HL-60 (cell line): ENCODE results near the gene EYA3.

Source experiments
- DNase-seq, 2 experiments: peaks; one replicate each; pipeline ENCODE4 v3.0.0-alpha.2; 2010 to 2020; ENCODE audit warnings: low read depth in 1 of 2, low spot score in 1 of 2
- H3K27ac ChIP-seq: fragments of 250-450 bp; sonication (Bioruptor Pico); replicated peaks from 2 replicates; pipeline ENCODE4 v1.5.1; 2020; ENCODE audit warnings: mild to moderate bottlenecking, moderate library complexity
- H3K27me3 ChIP-seq: fragments of 250-450 bp; sonication (Bioruptor Pico); 2 replicates; pipeline ENCODE4 v1.5.1; 2021; ENCODE audit warnings: mild to moderate bottlenecking, moderate library complexity; ENCODE audit not compliant: insufficient read depth, poor library complexity, severe bottlenecking
- H3K4me3 ChIP-seq: replicated peaks from 2 replicates; pipeline ENCODE4 v1.5.1; 2011; ENCODE audit warnings: mild to moderate bottlenecking, control low read depth, low read length; ENCODE audit not compliant: insufficient read depth
- CTCF ChIP-seq: IDR thresholded peaks from one replicate; pipeline ENCODE4 v1.5.1; 2011; ENCODE audit warnings: low read length, control low read depth, inconsistent platforms; ENCODE audit not compliant: insufficient read depth
- GABPA ChIP-seq: IDR thresholded peaks from 2 replicates; pipeline ENCODE4 v1.6.1; 2012; ENCODE audit warnings: low read depth
- POLR2AphosphoS5 ChIP-seq: IDR thresholded peaks from 2 replicates; pipeline ENCODE4 v1.6.1; 2012; ENCODE audit warnings: low read depth
- REST ChIP-seq: IDR thresholded peaks from 2 replicates; pipeline ENCODE4 v1.6.1; 2012; ENCODE audit warnings: low read depth; ENCODE audit not compliant: insufficient replicate concordance
- SPI1 ChIP-seq: IDR thresholded peaks from 2 replicates; pipeline ENCODE4 v1.6.1; 2012; ENCODE audit warnings: low read depth, mild to moderate bottlenecking, borderline replicate concordance
- long read RNA-seq: library from polyadenylated mRNA; unstranded; transcript quantifications from one replicate; pipeline ENCODE4 v2.0.0, GENCODE V29; 2020

The EYA3 gene
- long read RNA-seq, full-length matches to known transcripts, result 7 of 31 reads
- long read RNA-seq, partial matches to known transcripts, result 13 of 31 reads
- long read RNA-seq, other reads (novel, unspliced or antisense), result 11 of 31 reads

GRCh38 chr1:28088168-28088961 lies at the start of gene EYA3:
EYA3 (minus strand) TSS chr1:28088610; CDS start chr1:28058026, 30,584 bp downstream.
- Histone ChIP-seq H3K27ac (peak within 1 kb of the TSS; percentile 80), H3K27me3 (no peaks in the 10 kb centered on the region), H3K4me3 (peak within 1 kb of the TSS; percentile 83)
- no peak for TF ChIP-seq CTCF
- no peak for TF ChIP-seq SPI1
- peak; percentile 96 for TF ChIP-seq GABPA
- peak; percentile 87 for TF ChIP-seq POLR2AphosphoS5
- no peak for TF ChIP-seq REST
- peak; percentile 98 to 99 for DNase-seq

GRCh38 chr1:28136922-28137613 lies 48.7 kb upstream of the EYA3 start:
- DNase-seq, result no peak
- H3K4me3 ChIP-seq, result no peak overlapping the region
- peak overlapping the region; percentile 9; the same call in 1 of the 2 replicates for H3K27ac ChIP-seq
- H3K27me3 ChIP-seq, result no peaks in the 10 kb centered on the region
- no peak for TF ChIP-seq SPI1
- TF ChIP-seq CTCF, result no peak
- no peak for TF ChIP-seq GABPA
- no peak for TF ChIP-seq POLR2AphosphoS5
- TF ChIP-seq REST, result no peak

GRCh38 chr1:28136169-28136921 lies 47.9 kb upstream of the EYA3 start:
- H3K27me3 ChIP-seq, result no peaks in the 10 kb centered on the region
- DNase-seq, result no peak
- H3K4me3 ChIP-seq, result no peak overlapping the region
- peak overlapping the region; percentile 83 for H3K27ac ChIP-seq
- TF ChIP-seq SPI1, result no peak
- TF ChIP-seq GABPA, result no peak
- TF ChIP-seq POLR2AphosphoS5, result no peak
- no peak for TF ChIP-seq REST
- TF ChIP-seq CTCF, result no peak
